Measurements from ENCODE around the gene KLF9. TPM values are rescaled to one million over a fixed set of nuclear protein-coding genes. Genes with fewer than 3 reads are reported as not detected.

The KLF9 gene
- total and polyA plus RNA-seq, 12 donors, result 27.3 to 67.4 (median 39.7) TPM

DNA sequence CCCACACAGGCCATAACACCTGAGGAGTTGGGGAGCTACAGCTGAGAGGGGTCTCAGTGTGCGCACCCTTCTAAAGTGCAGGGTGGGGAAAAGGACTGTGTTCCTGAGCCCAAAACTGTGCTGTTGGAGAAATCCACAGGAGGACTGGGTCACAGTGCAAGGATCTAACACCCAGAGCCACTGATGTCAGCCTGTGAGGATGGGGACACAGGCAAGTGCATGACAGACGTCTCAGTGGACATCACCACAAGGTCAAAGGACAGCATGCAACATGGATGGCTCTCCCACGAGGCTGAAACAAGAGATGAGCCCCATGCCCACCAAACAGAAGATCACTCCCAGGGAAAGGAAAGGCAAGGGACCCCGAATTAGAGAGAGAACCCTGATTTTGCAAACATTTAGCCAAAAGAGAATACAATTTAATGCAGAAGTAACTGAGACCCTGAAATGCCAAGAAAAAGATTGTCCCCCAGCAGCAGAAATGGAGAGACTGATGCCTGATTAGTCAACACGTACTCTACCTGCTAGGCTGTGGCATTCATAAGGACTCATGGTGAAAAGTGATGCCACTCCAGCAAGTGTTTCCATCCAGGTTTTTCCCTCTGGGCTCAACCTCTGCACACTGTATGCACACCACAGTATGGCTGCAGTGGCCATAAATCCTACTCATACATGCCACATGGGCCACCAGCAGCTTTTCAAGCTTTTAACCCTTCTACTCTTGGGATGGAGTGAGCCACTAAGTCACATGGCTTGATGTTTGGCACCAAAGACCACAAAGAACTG, 14.2 kb downstream of the KLF9 start:
- no peaks in the 10 kb centered on the region for H3K36me3 ChIP-seq
- H3K4me1 ChIP-seq, result peaks cover 40 to 100% (median 99%) of the 10 kb centered on the region in 9 donors
- TF ChIP-seq CTCF (IDR thresholded peaks at IDR 0.05), result no peak
- no peaks in the 10 kb centered on the region for H3K9me3 ChIP-seq
- H3K27ac ChIP-seq, result peak overlapping the region in 9 of 10 donors; percentile 24 to 72 (median 44)
- DNase-seq (no peak), ATAC-seq (peak in 1 of 8 donors; percentile 30)
- intact Hi-C loops (cut with DNase I), result loop anchor here in 1 of 10 donors (5.0 kb wide), 1 partner anchor 38 kb away; no protein-coding TSS in a partner anchor
- no peaks in the 10 kb centered on the region for H3K27me3 ChIP-seq
- H3K4me3 ChIP-seq, result peak overlapping the region in 1 of 10 donors; percentile 8
- WGBS, 2 donors, result 61 to 64% methylated on average over 5 of the region's 5 CpGs

DNA sequence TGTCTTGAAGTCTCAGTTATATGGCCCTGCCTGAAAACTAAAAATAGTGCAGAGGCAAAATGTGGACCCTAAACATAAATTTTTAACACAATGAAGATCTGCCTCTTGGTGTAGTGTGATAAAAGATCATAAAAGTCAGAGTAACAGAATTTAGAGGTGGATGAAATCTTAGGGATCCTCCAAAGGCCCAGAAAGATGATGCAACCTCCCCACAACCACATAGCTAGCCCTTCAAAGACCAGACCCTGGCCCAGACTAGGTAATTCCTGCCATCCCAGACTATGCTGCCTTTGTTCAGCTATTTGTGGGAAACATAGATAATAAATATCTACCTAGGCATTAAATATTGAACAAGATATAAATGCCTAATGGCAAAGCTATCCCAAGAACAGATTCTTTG, 15.3 kb downstream of the KLF9 start:
- no peak for DNase-seq
- H3K4me1 ChIP-seq, result peaks cover 36 to 100% (median 99%) of the 10 kb centered on the region in 9 donors
- peak overlapping the region in 9 of 10 donors; percentile 24 to 72 (median 52) for H3K27ac ChIP-seq

DNA sequence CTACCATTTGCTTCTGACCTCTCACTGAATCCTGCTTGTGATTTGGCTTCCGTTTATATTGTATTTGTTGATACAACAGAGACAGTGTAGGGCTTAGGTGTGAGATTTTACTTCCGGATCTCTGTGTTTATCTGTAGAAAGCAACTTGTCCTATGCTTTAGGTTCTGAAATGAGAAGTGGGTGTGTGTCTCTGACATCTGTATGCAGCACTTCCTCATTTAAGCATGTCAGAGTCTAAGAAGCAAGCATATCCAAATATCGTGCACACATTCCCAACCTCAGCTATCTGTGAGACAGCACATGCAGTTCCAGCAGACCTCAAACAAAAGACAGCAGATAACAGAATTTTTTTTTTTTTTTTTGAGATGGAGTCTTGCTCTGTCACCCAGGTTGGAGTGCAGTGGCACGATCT, 16.3 kb downstream of the KLF9 start:
- no peak for TF ChIP-seq CTCF (IDR thresholded peaks at IDR 0.05)
- Histone ChIP-seq H3K27me3 (no peaks in the 10 kb centered on the region), H3K4me1 (peaks cover 29 to 100% (median 98%) of the 10 kb centered on the region in 9 donors), H3K4me3 (no peak overlapping the region), H3K36me3 (no peaks in the 10 kb centered on the region), H3K9me3 (no peaks in the 10 kb centered on the region), H3K27ac (peak overlapping the region in 9 of 10 donors; percentile 23 to 72 (median 50))
- 19 to 21% methylated on average over 4 of the region's 4 CpGs for WGBS, 2 donors
- DNase-seq (no peak), ATAC-seq (peak; percentile 37 to 85 (median 54))
- intact Hi-C loops (cut with DNase I), result loop anchor here in 1 of 10 donors (10.0 kb wide), 1 partner anchor 53 kb away; no protein-coding TSS in a partner anchor

More for the DNA sequence above, 15.3 kb downstream of the KLF9 start:
- no peak for ATAC-seq
- TF ChIP-seq CTCF (IDR thresholded peaks at IDR 0.05), result no peak
- intact Hi-C loops (cut with DNase I), result loop anchor here in 1 of 10 donors (10.0 kb wide), 1 partner anchor 54 kb away; no protein-coding TSS in a partner anchor
- H3K4me3 ChIP-seq, result no peak overlapping the region
- no peaks in the 10 kb centered on the region for H3K27me3 ChIP-seq
- H3K9me3 ChIP-seq, result no peaks in the 10 kb centered on the region
- no peaks in the 10 kb centered on the region for H3K36me3 ChIP-seq

- no peak for TF ChIP-seq CTCF (IDR thresholded peaks at IDR 0.05)
- Histone ChIP-seq H3K9me3 (no peaks in the 10 kb centered on the region), H3K4me1 (peaks cover 46 to 100% (median 98%) of the 10 kb centered on the region in 9 donors), H3K4me3 (no peak overlapping the region), H3K36me3 (no peaks in the 10 kb centered on the region), H3K27ac (peak overlapping the region in 1 of 10 donors; percentile 4), H3K27me3 (no peaks in the 10 kb centered on the region)
- ATAC-seq (no peak), DNase-seq (no peak)
- WGBS, 2 donors, result 62 to 71% methylated on average over 6 of the region's 6 CpGs
- intact Hi-C loops (cut with DNase I), result loop anchor here in 1 of 10 donors (10.0 kb wide), 1 partner anchor 51 kb away; no protein-coding TSS in a partner anchor
These were observed 18.8 kb downstream of the KLF9 start for GRCh38 chr9:70395652-70396051.
